IPS-15b (cell line): ENCODE results near the gene UGT1A3.

Experiments used
- H3K27me3 ChIP-seq: one replicate; pipeline ENCODE4 v1.6.1; 2013; ENCODE audit warnings: low read length; ENCODE audit not compliant: control insufficient read depth, insufficient read depth
- H3K36me3 ChIP-seq: one replicate; pipeline ENCODE4 v1.6.1; 2013; ENCODE audit warnings: low read length; ENCODE audit not compliant: control insufficient read depth, insufficient read depth
- H3K4me1 ChIP-seq: one replicate; pipeline ENCODE4 v1.6.1; 2013; ENCODE audit warnings: mild to moderate bottlenecking, low read length; ENCODE audit not compliant: control insufficient read depth, insufficient read depth
- H3K4me3 ChIP-seq: one replicate; pipeline ENCODE4 v1.5.1; 2013; ENCODE audit warnings: low read depth, low read length
- H3K9ac ChIP-seq: one replicate; pipeline ENCODE4 v1.6.1; 2013; ENCODE audit warnings: low read depth, mild to moderate bottlenecking, low read length
- H3K9me3 ChIP-seq: one replicate; pipeline ENCODE4 v1.6.1; 2013; ENCODE audit warnings: mild to moderate bottlenecking, low read length; ENCODE audit not compliant: control insufficient read depth, insufficient read depth

Gene UGT1A3

GRCh38 chr2:233764761-233765160 lies 35.9 kb downstream of the UGT1A3 start:
- Histone ChIP-seq H3K36me3 (no peaks in the 10 kb centered on the region), H3K27me3 (no peaks in the 10 kb centered on the region), H3K9ac (no peak overlapping the region)

GRCh38 chr2:233766416-233766815 lies 37.6 kb downstream of the UGT1A3 start:
- Histone ChIP-seq H3K4me1 (no peaks in the 10 kb centered on the region), H3K4me3 (no peak overlapping the region), H3K9ac (no peak overlapping the region), H3K36me3 (no peaks in the 10 kb centered on the region), H3K9me3 (no peaks in the 10 kb centered on the region), H3K27me3 (no peaks in the 10 kb centered on the region)

More at GRCh38 chr2:233764761-233765160, 35.9 kb downstream of the UGT1A3 start:
- H3K4me1 ChIP-seq, result no peaks in the 10 kb centered on the region
- no peak overlapping the region for H3K4me3 ChIP-seq
- H3K9me3 ChIP-seq, result no peaks in the 10 kb centered on the region

GRCh38 chr2:233768076-233768475 lies 39.2 kb downstream of the UGT1A3 start:
- H3K9ac ChIP-seq, result no peak overlapping the region
- H3K4me3 ChIP-seq, result no peak overlapping the region
- H3K9me3 ChIP-seq, result no peaks in the 10 kb centered on the region
- no peaks in the 10 kb centered on the region for H3K27me3 ChIP-seq
- H3K36me3 ChIP-seq, result no peaks in the 10 kb centered on the region
- no peaks in the 10 kb centered on the region for H3K4me1 ChIP-seq

GRCh38 chr2:233769260-233769659 lies 40.4 kb downstream of the UGT1A3 start:
- H3K9me3 ChIP-seq, result no peaks in the 10 kb centered on the region
- H3K27me3 ChIP-seq, result no peaks in the 10 kb centered on the region
- H3K4me1 ChIP-seq, result no peaks in the 10 kb centered on the region
- no peaks in the 10 kb centered on the region for H3K36me3 ChIP-seq
- H3K9ac ChIP-seq, result no peak overlapping the region
- H3K4me3 ChIP-seq, result no peak overlapping the region

GRCh38 chr2:233772153-233772552 lies 43.3 kb downstream of the UGT1A3 start:
- H3K36me3 ChIP-seq, result no peaks in the 10 kb centered on the region
- H3K4me3 ChIP-seq, result no peak overlapping the region
- H3K4me1 ChIP-seq, result no peaks in the 10 kb centered on the region
- no peaks in the 10 kb centered on the region for H3K27me3 ChIP-seq
- no peak overlapping the region for H3K9ac ChIP-seq
- H3K9me3 ChIP-seq, result no peaks in the 10 kb centered on the region

GRCh38 chr2:233772583-233772982 lies 43.7 kb downstream of the UGT1A3 start:
- Histone ChIP-seq H3K9ac (no peak overlapping the region), H3K36me3 (no peaks in the 10 kb centered on the region)

GRCh38 chr2:233773854-233774253 lies 45.0 kb downstream of the UGT1A3 start:
- H3K36me3 ChIP-seq, result no peaks in the 10 kb centered on the region
- no peak overlapping the region for H3K9ac ChIP-seq
- no peaks in the 10 kb centered on the region for H3K27me3 ChIP-seq
- no peaks in the 10 kb centered on the region for H3K4me1 ChIP-seq
- H3K4me3 ChIP-seq, result no peak overlapping the region
- H3K9me3 ChIP-seq, result no peaks in the 10 kb centered on the region

More at GRCh38 chr2:233772583-233772982, 43.7 kb downstream of the UGT1A3 start:
- no peaks in the 10 kb centered on the region for H3K27me3 ChIP-seq
- H3K9me3 ChIP-seq, result no peaks in the 10 kb centered on the region
- H3K4me3 ChIP-seq, result no peak overlapping the region
- H3K4me1 ChIP-seq, result no peaks in the 10 kb centered on the region

- Histone ChIP-seq H3K27me3 (no peaks in the 10 kb centered on the region), H3K9ac (no peak overlapping the region), H3K9me3 (no peaks in the 10 kb centered on the region), H3K4me1 (no peaks in the 10 kb centered on the region), H3K36me3 (no peaks in the 10 kb centered on the region), H3K4me3 (no peak overlapping the region)
Observed at GRCh38 chr2:233775414-233775813, 46.6 kb downstream of the UGT1A3 start.

- no peaks in the 10 kb centered on the region for H3K36me3 ChIP-seq
- H3K4me1 ChIP-seq, result no peaks in the 10 kb centered on the region
- no peaks in the 10 kb centered on the region for H3K27me3 ChIP-seq
- no peak within 1 kb of the TSS for H3K4me3 ChIP-seq
- no peaks in the 10 kb centered on the region for H3K9me3 ChIP-seq
- no peak within 1 kb of the TSS for H3K9ac ChIP-seq
Observed at GRCh38 chr2:233778030-233778429, 49.2 kb downstream of the UGT1A3 start, which contains the start of gene MROH2A. Gene MROH2A (plus strand): TSS chr2:233778330. CDS start chr2:233779359, 1,029 bp downstream.

GRCh38 chr2:233779722-233780121 lies 50.9 kb downstream of the UGT1A3 start:
- Histone ChIP-seq H3K9me3 (no peaks in the 10 kb centered on the region), H3K27me3 (no peaks in the 10 kb centered on the region)

GRCh38 chr2:233780771-233781170 lies 51.9 kb downstream of the UGT1A3 start:
- H3K9ac ChIP-seq, result no peak overlapping the region
- no peaks in the 10 kb centered on the region for H3K4me1 ChIP-seq
- no peak overlapping the region for H3K4me3 ChIP-seq
- no peaks in the 10 kb centered on the region for H3K36me3 ChIP-seq
- H3K27me3 ChIP-seq, result no peaks in the 10 kb centered on the region
- H3K9me3 ChIP-seq, result no peaks in the 10 kb centered on the region

More at GRCh38 chr2:233779722-233780121, 50.9 kb downstream of the UGT1A3 start:
- Histone ChIP-seq H3K4me1 (no peaks in the 10 kb centered on the region), H3K4me3 (no peak overlapping the region), H3K9ac (no peak overlapping the region), H3K36me3 (no peaks in the 10 kb centered on the region)

GRCh38 chr2:233789554-233789953 lies 60.7 kb downstream of the UGT1A3 start:
- H3K9me3 ChIP-seq, result no peaks in the 10 kb centered on the region
- no peak overlapping the region for H3K4me3 ChIP-seq
- no peaks in the 10 kb centered on the region for H3K27me3 ChIP-seq
- H3K4me1 ChIP-seq, result no peaks in the 10 kb centered on the region
- H3K36me3 ChIP-seq, result no peaks in the 10 kb centered on the region
- H3K9ac ChIP-seq, result no peak overlapping the region
